WTC11 (cell line): ENCODE measurements around the gene DESI1.

Experiments used
- ATF1 ChIP-seq: sonication (generic); formaldehyde crosslinking; IDR thresholded peaks from 2 replicates; pipeline ENCODE4 v1.8.1; 2023; ENCODE audit warnings: mild to moderate bottlenecking, moderate library complexity, missing genetic modification reagents
- ATF3 ChIP-seq: sonication (generic); formaldehyde crosslinking; conservative IDR thresholded peaks from 2 replicates; pipeline ENCODE4 v1.8.1; 2022; ENCODE audit warnings: mild to moderate bottlenecking, missing genetic modification reagents
- CTCF ChIP-seq: fragments of 200-600 bp; IDR thresholded peaks from 2 replicates; pipeline ENCODE4 v1.8.0; 2022; ENCODE audit warnings: antibody characterized with exemption
- MAX ChIP-seq: sonication (generic); formaldehyde crosslinking; IDR thresholded peaks from 2 replicates; pipeline ENCODE4 v1.8.0; 2022; ENCODE audit warnings: mild to moderate bottlenecking, missing genetic modification reagents
- TCF7 ChIP-seq: sonication (generic); formaldehyde crosslinking; IDR thresholded peaks from 2 replicates; pipeline ENCODE4 v1.8.0; 2022; ENCODE audit warnings: mild to moderate bottlenecking, low read depth, missing genetic modification reagents, moderate library complexity
- ZNF121 ChIP-seq: sonication (generic); formaldehyde crosslinking; IDR thresholded peaks from 2 replicates; pipeline ENCODE4 v1.8.0; 2023; ENCODE audit warnings: missing genetic modification reagents
- ZNF219 ChIP-seq: sonication (generic); formaldehyde crosslinking; IDR thresholded peaks from 2 replicates; pipeline ENCODE4 v1.8.0; 2023; ENCODE audit warnings: missing genetic modification reagents, mild to moderate bottlenecking, borderline replicate concordance
- ZNF416 ChIP-seq: fragments of 250-450 bp; sonication (Bioruptor Pico); IDR thresholded peaks from 2 replicates; pipeline ENCODE4 v1.9.0; 2021; ENCODE audit warnings: mild to moderate bottlenecking, inconsistent platforms

- no peak for TF ChIP-seq ATF3 (CRISPR knock-in tag)
- TF ChIP-seq CTCF = no peak
- TF ChIP-seq MAX (CRISPR knock-in tag) = no peak
- no peak for TF ChIP-seq TCF7 (CRISPR knock-in tag)
- TF ChIP-seq ZNF121 (CRISPR knock-in tag) = no peak
- no peak for TF ChIP-seq ZNF219 (CRISPR knock-in tag)
- no peak for TF ChIP-seq ATF1 (CRISPR knock-in tag)
- TF ChIP-seq ZNF416 (CRISPR knock-in tag) = no peak
These were observed 50.6 kb downstream of the DESI1 start for GRCh38 chr22:41570221-41570620.
